Natural killer cell (primary cell): Measurements from ENCODE around the gene RBMS3. TPM values are rescaled to one million over a fixed set of nuclear protein-coding genes. Genes with fewer than 3 reads are reported as not detected.

Experiments
- ATAC-seq, 3 donors: fragments of 150-1000 bp in 2 of 3; fragments of 200-7000 bp in 1 of 3; cut with Tn5 transposase; 1 replicate in 1 of 3; 2 replicates in 2 of 3; pipeline ENCODE4 v1.10.0; 2021; ENCODE audit warnings: mild to moderate bottlenecking in 2 of 3, moderate library complexity in 2 of 3
- DNase-seq, 2 donors: peaks; one replicate each; pipeline versions ENCODE4 v3.0.0 to v3.0.0-alpha.2; 2013 to 2021; ENCODE audit warnings: mixed read lengths in 1 of 2
- H3K27ac ChIP-seq: one replicate; pipeline ENCODE4 v1.5.1; 2013; ENCODE audit warnings: mild to moderate bottlenecking, low read length
- H3K27me3 ChIP-seq: one replicate; pipeline ENCODE4 v1.6.1; 2013; ENCODE audit warnings: low read length; ENCODE audit not compliant: control insufficient read depth, insufficient read depth
- H3K36me3 ChIP-seq: one replicate; pipeline ENCODE4 v1.6.1; 2013; ENCODE audit warnings: low read length; ENCODE audit not compliant: control insufficient read depth, insufficient read depth
- H3K4me1 ChIP-seq: one replicate; pipeline ENCODE4 v1.6.1; 2013; ENCODE audit warnings: low read length; ENCODE audit not compliant: control insufficient read depth, insufficient read depth
- H3K4me3 ChIP-seq: one replicate; pipeline ENCODE4 v1.5.1; 2013; ENCODE audit warnings: low read length
- H3K9me3 ChIP-seq: one replicate; pipeline ENCODE4 v1.6.1; 2013; ENCODE audit warnings: low read length; ENCODE audit not compliant: control insufficient read depth, insufficient read depth
- H3K27ac Mint-ChIP-seq, 2 donors: one replicate each; pipeline ENCODE4 v1.8.0; 2022; ENCODE audit warnings: mild to moderate bottlenecking in 2 of 2, mixed read lengths in 2 of 2, moderate library complexity in 1 of 2
- H3K27me3 Mint-ChIP-seq, 2 donors: one replicate each; pipeline ENCODE4 v1.8.0; 2022; ENCODE audit warnings: low read depth in 2 of 2, mixed read lengths in 2 of 2
- H3K36me3 Mint-ChIP-seq: one replicate; pipeline ENCODE4 v1.8.0; 2022; ENCODE audit warnings: mixed read lengths
- H3K4me1 Mint-ChIP-seq, 2 donors: one replicate each; pipeline ENCODE4 v1.8.0; 2022; ENCODE audit warnings: mixed read lengths in 2 of 2
- H3K4me3 Mint-ChIP-seq: one replicate; pipeline ENCODE4 v1.8.0; 2022; ENCODE audit warnings: mild to moderate bottlenecking, moderate library complexity, mixed read lengths
- H3K9me3 Mint-ChIP-seq, 2 donors: one replicate each; pipeline ENCODE4 v1.8.0; 2022; ENCODE audit warnings: mixed read lengths in 2 of 2
- WGBS: methylation state at CpG from one replicate; pipeline ENCODE4 v1.1.7; 2013; ENCODE audit warnings: missing lambda C conversion rate; ENCODE audit not compliant: insufficient coverage; 5-methylcytosine and 5-hydroxymethylcytosine counted together
- intact Hi-C: fragments of 100-400 bp; cut with micrococcal nuclease; formaldehyde crosslinking; loops from one replicate; pipeline ENCODE4 v1.14.2; 2022
- total RNA-seq, 4 donors: library from RNA; stranded (reverse); fragments of 120-200 nt in 1 of 4; gene quantifications; one replicate each; pipeline versions ENCODE4 v1.2.3 to v1.2.4, GENCODE V29; 2013 to 2022
- TF ChIP-seq, protein P1 (sequence below): fragments of 200-600 bp; IDR thresholded peaks from one replicate; pipeline ENCODE4 v1.8.0; 2022; ENCODE audit warnings: antibody characterized with exemption

RBMS3 gene
- total RNA-seq, 3 donors from 2014 or later (not counting 1 experiment from before 2014, with no cell fraction given), result 0.16 TPM; not detected in 2

DNA sequence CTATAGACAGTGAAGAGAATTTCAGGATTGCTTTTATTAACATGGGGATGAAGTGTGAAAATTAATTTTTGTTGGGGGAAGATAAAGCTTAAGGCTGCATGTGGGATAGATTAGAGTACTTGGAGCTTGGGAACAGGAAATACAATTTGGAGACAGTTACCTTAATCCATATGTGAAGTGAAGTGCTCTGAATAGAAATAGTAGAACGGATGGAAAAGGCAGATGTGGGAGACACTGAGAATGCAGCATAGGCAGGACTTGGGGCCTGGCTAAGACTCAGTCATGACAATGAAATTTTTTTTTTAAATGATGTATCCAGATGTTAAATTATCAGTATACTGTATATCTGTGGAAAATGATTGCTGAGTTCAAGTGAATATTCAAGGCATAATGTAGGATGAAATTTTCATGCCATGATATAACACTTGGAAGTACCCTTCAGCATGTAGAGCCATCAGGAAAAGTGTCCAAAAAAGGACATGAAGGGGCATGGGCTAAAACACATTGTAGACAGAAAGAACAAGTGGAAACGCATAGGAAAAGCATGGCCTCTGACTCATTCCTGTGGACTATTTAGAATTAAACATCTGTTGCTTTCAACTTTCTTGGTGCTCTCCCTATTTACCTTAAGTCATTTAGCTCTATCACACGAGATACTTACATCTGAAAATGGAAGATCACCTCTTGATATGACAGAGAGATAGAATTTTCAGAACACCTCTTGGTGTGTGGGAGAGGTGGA lies 134.8 kb downstream of the RBMS3 start:
- TF ChIP-seq, protein P1, sequence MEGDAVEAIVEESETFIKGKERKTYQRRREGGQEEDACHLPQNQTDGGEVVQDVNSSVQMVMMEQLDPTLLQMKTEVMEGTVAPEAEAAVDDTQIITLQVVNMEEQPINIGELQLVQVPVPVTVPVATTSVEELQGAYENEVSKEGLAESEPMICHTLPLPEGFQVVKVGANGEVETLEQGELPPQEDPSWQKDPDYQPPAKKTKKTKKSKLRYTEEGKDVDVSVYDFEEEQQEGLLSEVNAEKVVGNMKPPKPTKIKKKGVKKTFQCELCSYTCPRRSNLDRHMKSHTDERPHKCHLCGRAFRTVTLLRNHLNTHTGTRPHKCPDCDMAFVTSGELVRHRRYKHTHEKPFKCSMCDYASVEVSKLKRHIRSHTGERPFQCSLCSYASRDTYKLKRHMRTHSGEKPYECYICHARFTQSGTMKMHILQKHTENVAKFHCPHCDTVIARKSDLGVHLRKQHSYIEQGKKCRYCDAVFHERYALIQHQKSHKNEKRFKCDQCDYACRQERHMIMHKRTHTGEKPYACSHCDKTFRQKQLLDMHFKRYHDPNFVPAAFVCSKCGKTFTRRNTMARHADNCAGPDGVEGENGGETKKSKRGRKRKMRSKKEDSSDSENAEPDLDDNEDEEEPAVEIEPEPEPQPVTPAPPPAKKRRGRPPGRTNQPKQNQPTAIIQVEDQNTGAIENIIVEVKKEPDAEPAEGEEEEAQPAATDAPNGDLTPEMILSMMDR, result no peak
- Histone ChIP-seq H3K4me3 (no peak overlapping the region), H3K27me3 (no peaks in the 10 kb centered on the region), H3K4me1 (no peaks in the 10 kb centered on the region), H3K27ac (no peak overlapping the region), H3K36me3 (no peaks in the 10 kb centered on the region), H3K9me3 (no peaks in the 10 kb centered on the region)
- Mint-ChIP-seq H3K9me3 (peaks cover 0 to 5% of the 10 kb centered on the region in 2 donors), H3K4me3 (no peak overlapping the region), H3K27me3 (no peaks in the 10 kb centered on the region), H3K36me3 (no peaks in the 10 kb centered on the region), H3K27ac (no peak overlapping the region), H3K4me1 (no peaks in the 10 kb centered on the region)
- 87% methylated on average over 2 of the region's 3 CpGs for WGBS
- intact Hi-C loops, result no loop called here
- DNase-seq (no peak), ATAC-seq (no peak)

DNA sequence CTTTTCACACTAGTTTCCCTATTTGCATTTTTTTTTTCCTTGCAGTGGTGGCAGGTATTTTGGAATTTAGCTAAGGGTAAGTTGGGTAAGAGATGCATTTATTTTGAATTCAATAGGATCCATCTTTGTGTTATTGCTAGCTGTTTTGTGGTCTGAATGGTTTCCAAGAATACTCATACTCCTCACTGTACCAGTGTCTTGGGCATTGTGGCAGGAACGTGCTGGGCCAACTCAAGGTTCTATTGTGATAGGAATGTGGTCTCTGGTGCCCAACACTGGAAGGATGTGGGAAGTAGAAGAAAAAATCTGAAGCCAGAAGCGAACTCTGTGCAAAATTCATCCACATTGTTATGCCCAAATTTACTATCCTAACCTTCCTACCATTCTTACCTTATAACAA lies 135.6 kb downstream of the RBMS3 start:
- Histone ChIP-seq H3K9me3 (no peaks in the 10 kb centered on the region), H3K27me3 (no peaks in the 10 kb centered on the region), H3K4me1 (no peaks in the 10 kb centered on the region), H3K4me3 (no peak overlapping the region), H3K27ac (no peak overlapping the region), H3K36me3 (no peaks in the 10 kb centered on the region)
- WGBS, result no CpG with 5 or more reads among the region's 2 CpGs
- ATAC-seq, result no peak
- Mint-ChIP-seq H3K27me3 (no peaks in the 10 kb centered on the region), H3K4me3 (no peak overlapping the region), H3K36me3 (no peaks in the 10 kb centered on the region), H3K4me1 (no peaks in the 10 kb centered on the region), H3K27ac (no peak overlapping the region), H3K9me3 (peaks cover 0 to 5% of the 10 kb centered on the region in 2 donors)
- no peak for DNase-seq
- intact Hi-C loops, result no loop called here
- TF ChIP-seq, protein P1, result no peak

DNA sequence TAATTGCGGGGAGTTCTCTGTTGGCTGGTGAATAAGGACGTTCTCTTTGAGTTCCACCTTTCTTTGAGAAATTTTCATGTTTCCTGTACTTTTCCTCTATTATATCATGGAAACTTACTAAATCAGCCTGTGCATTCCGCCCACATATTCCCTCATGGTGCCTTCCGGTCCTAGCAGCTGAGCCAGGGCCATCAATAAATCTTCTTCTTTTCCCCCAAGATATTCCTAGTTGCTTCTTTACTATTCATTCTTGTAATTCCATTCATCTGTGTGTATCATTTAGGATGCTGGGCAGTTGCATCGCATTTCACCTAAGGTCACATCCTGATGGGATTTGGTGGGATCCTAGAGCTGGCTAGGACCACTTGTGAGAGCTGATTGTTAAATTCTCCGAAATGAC lies 139.2 kb downstream of the RBMS3 start:
- Histone ChIP-seq H3K4me3 (no peak overlapping the region), H3K27ac (no peak overlapping the region), H3K36me3 (no peaks in the 10 kb centered on the region), H3K27me3 (no peaks in the 10 kb centered on the region), H3K4me1 (no peaks in the 10 kb centered on the region), H3K9me3 (no peaks in the 10 kb centered on the region)
- ATAC-seq (no peak), DNase-seq (no peak)
- Mint-ChIP-seq H3K27ac (no peak overlapping the region), H3K4me3 (no peak overlapping the region), H3K27me3 (no peaks in the 10 kb centered on the region), H3K36me3 (no peaks in the 10 kb centered on the region), H3K4me1 (no peaks in the 10 kb centered on the region), H3K9me3 (peaks cover 0 to 5% of the 10 kb centered on the region in 2 donors)
- TF ChIP-seq, protein P1, result no peak
- WGBS, result 95% methylated on average over 6 of the region's 6 CpGs
- intact Hi-C loops, result no loop called here
